GM19328 (cell line): Measurements from ENCODE around the gene GPRC5B.

ENCODE experiments used
- ATAC-seq: cut with Tn5 transposase; IDR thresholded peaks from one replicate; pipeline ENCODE4 v1.9.1; 2021; ENCODE audit warnings: mild to moderate bottlenecking, moderate library complexity; ENCODE audit not compliant: unreplicated experiment

The GPRC5B gene

GRCh38 chr16:19850131-19850817 lies 34.4 kb downstream of the GPRC5B start:
- no peak for ATAC-seq

- ATAC-seq = no peak
These were observed 35.9 kb downstream of the GPRC5B start for GRCh38 chr16:19848756-19849155.

- no peak for ATAC-seq
These were observed 38.2 kb downstream of the GPRC5B start for GRCh38 chr16:19846436-19846835.

- no peak for ATAC-seq
These were observed 39.6 kb downstream of the GPRC5B start for GRCh38 chr16:19844945-19845641.

GRCh38 chr16:19843371-19843770 lies 41.3 kb downstream of the GPRC5B start:
- ATAC-seq = no peak

GRCh38 chr16:19842426-19843157 lies 42.1 kb downstream of the GPRC5B start:
- ATAC-seq = no peak

- no peak for ATAC-seq
These were observed 43.5 kb downstream of the GPRC5B start for GRCh38 chr16:19841184-19841583.

GRCh38 chr16:19840524-19841110 lies 44.0 kb downstream of the GPRC5B start:
- ATAC-seq = no peak

- ATAC-seq = no peak
These were observed 46.5 kb downstream of the GPRC5B start for GRCh38 chr16:19837984-19838707.

- no peak for ATAC-seq
These were observed 47.2 kb downstream of the GPRC5B start for GRCh38 chr16:19837331-19837980.

GRCh38 chr16:19835968-19836421 lies 48.7 kb downstream of the GPRC5B start:
- no peak for ATAC-seq

GRCh38 chr16:19835196-19835595 lies 49.5 kb downstream of the GPRC5B start:
- no peak for ATAC-seq

- no peak for ATAC-seq
These were observed 51.1 kb downstream of the GPRC5B start for GRCh38 chr16:19833581-19833980.

- no peak for ATAC-seq
These were observed 51.5 kb downstream of the GPRC5B start for GRCh38 chr16:19833176-19833575.

- no peak for ATAC-seq
These were observed 53.0 kb downstream of the GPRC5B start for GRCh38 chr16:19831678-19832077.

- no peak for ATAC-seq
These were observed 53.6 kb downstream of the GPRC5B start for GRCh38 chr16:19830902-19831560.

- no peak for ATAC-seq
These were observed 54.6 kb downstream of the GPRC5B start for GRCh38 chr16:19829844-19830692.

GRCh38 chr16:19824216-19824615 lies 60.4 kb downstream of the GPRC5B start:
- no peak for ATAC-seq

GRCh38 chr16:19823322-19823721 lies 61.3 kb downstream of the GPRC5B start:
- ATAC-seq = no peak
